A673 (cell line): Measurements from ENCODE around the gene LRRC51. TPM values are rescaled to one million over a fixed set of nuclear protein-coding genes. Genes with fewer than 3 reads are reported as not detected.

Experiments used
- BruUV-seq: library from RNA; stranded (reverse); fragments of 400-500 nt; replicated peaks from 2 replicates; lab custom pipeline; 2021; lab: Mats Ljungman, UMichigan
- CTCF ChIA-PET: fragments of 300-600 bp; sonication (Branson Sonifier 250); formaldehyde crosslinking; loops from one replicate; lab custom pipeline; 2022; ENCODE audit warnings: antibody characterized with exemption; lab: Charles Lee
- POLR2A ChIA-PET: fragments of 300-600 bp; sonication (Branson Sonifier 250); formaldehyde crosslinking; loops from one replicate; lab custom pipeline; 2022; ENCODE audit warnings: antibody characterized with exemption; ENCODE audit not compliant: low non-redundant PET; lab: Charles Lee
- DNase-seq: peaks from one replicate; pipeline ENCODE4 v3.0.0-alpha.2; 2015; ENCODE audit warnings: low spot score
- H3K27ac ChIP-seq: fragments of 200-600 bp; sonication (generic); 2 replicates; pipeline ENCODE4 v1.5.1; 2016; ENCODE audit warnings: mixed run types, low read depth, mild to moderate bottlenecking, mixed read lengths, antibody characterized with exemption, low read length; ENCODE audit not compliant: poor library complexity, severe bottlenecking
- H3K27me3 ChIP-seq: fragments of 200-600 bp; sonication (generic); replicated peaks from 2 replicates; pipeline ENCODE4 v1.6.1; 2017; ENCODE audit warnings: mixed run types, low read depth, mild to moderate bottlenecking, mixed read lengths, antibody characterized with exemption, low read length; ENCODE audit not compliant: insufficient read depth, poor library complexity
- H3K36me3 ChIP-seq: fragments of 200-600 bp; sonication (generic); 2 replicates; pipeline ENCODE4 v1.6.1; 2016; ENCODE audit warnings: mixed run types, mild to moderate bottlenecking, mixed read lengths, antibody characterized with exemption, low read length; ENCODE audit not compliant: insufficient read depth, poor library complexity, severe bottlenecking
- H3K4me1 ChIP-seq: fragments of 200-600 bp; sonication (generic); 2 replicates; pipeline ENCODE4 v1.6.1; 2017; ENCODE audit warnings: mixed run types, mild to moderate bottlenecking, mixed read lengths, antibody characterized with exemption, low read length; ENCODE audit not compliant: insufficient read depth, poor library complexity, severe bottlenecking
- H3K4me3 ChIP-seq: fragments of 200-600 bp; sonication (generic); 2 replicates; pipeline ENCODE4 v1.5.1; 2016; ENCODE audit warnings: low read depth, mixed run types, mild to moderate bottlenecking, mixed read lengths, low read length; ENCODE audit not compliant: poor library complexity, severe bottlenecking
- H3K9me3 ChIP-seq: fragments of 200-600 bp; sonication (generic); 2 replicates; pipeline ENCODE4 v1.6.1; 2016; ENCODE audit warnings: mixed run types, low read depth, mild to moderate bottlenecking, mixed read lengths, antibody characterized with exemption, low read length; ENCODE audit not compliant: poor library complexity, severe bottlenecking
- EZH2 ChIP-seq: fragments of 200-600 bp; sonication (generic); IDR thresholded peaks from 2 replicates; pipeline ENCODE4 v1.6.1; 2017; ENCODE audit warnings: borderline replicate concordance, low read depth, mild to moderate bottlenecking, mixed read lengths, antibody characterized with exemption, low read length; ENCODE audit not compliant: poor library complexity, severe bottlenecking
- intact Hi-C: fragments of 100-400 bp; cut with micrococcal nuclease; formaldehyde crosslinking; loops from one replicate; pipeline ENCODE4 v1.10.0; 2022; ENCODE audit not compliant: unreplicated experiment
- total RNA-seq: library from RNA; stranded (reverse); gene quantifications from 2 replicates; pipeline ENCODE4 v1.2.3, GENCODE V29; 2021
- TF ChIP-seq, protein P1 (sequence below): fragments of 300-800, 200-600 bp; sonication (generic); conservative IDR thresholded peaks from 2 replicates; pipeline ENCODE4 v1.5.1; 2017; ENCODE audit warnings: low read depth, mild to moderate bottlenecking, antibody characterized with exemption, low read length, moderate library complexity, mixed read lengths

Gene LRRC51
- total RNA-seq, 1 experiment from 2014 or later: 13.9 TPM

DNA sequence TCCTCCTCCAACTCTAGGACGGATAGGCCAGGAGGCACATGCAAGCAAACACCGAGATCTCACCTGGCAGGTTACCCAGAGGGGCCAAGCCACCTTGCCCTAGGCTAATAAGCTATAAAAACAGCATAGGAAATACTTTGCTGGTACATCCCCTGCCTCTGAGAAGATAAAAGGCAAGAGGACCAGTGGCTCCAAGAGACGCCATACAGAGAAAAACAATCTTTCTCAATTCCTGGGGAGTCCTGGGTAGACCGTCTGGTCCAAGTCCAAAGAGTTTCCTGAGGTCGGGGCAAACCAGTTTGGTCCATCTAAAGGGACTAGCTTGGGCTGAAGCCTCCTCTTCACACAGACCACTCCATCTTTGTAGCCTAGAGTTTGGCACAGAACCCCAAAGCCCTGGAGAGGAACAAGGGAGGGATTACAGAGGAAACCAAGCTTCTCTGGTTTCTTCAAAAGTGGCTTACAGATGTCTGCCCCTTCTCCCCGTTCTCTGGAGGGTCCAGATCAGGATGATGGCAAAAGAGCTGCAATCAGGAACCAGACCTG is 40.7 kb upstream of the LRRC51 start:
- intact Hi-C loops: loop anchor here (2.0 kb wide), 1 partner anchor 41 kb away; the partner anchor contains the start of genes LRRC51 and NUMA1

DNA sequence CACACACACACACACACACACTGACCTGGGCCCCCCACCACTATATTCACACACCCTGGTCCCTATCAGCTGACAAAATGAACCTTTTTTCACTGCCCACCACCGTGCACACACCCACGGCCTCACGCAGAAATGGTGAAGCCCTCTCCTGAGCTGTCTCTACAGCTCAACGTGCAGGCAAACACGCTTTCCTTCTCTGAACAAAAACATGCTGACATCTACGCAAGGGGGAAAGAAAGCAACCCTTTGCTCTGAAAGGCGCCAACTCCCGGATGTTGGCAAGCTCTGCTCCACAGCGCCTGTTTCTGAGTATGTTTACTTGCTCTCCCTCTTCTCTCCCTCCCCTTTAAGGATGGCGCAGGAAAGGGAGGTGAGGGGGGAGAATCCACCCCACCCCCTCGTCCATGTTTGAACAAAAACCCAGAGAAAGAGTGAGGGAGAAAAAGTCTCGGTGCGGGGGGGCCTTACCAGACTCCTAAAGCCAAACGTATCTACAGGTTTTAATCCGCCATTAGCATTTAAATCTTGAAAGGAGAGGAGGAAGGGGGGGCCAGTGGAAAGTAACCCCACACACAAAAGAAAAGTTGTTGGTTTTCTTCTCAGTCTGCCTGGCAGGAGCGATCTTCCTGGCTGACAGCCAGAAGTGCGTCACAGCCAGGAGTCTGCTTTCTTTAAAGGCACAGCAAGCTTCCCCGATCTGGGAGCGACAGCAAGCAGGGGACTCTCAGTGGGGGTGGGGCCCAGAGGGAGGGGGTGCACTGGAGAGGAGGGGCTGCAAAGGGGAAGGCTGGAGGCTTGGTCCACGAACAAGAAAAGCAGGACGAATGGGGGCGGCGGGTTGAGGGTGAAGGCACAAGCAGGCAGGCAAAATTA is 39.9 kb upstream of the LRRC51 start:
- H3K27me3 ChIP-seq: no peaks in the 10 kb centered on the region
- H3K27ac ChIP-seq: peak overlapping the region; percentile 90
- ChIA-PET CTCF (interaction anchor here (0.7 to 1.1 kb wide), 5 partner anchors 15 to 144 kb away, joined by 3 to 6 read pairs (median 4); no protein-coding TSS in a partner anchor), POLR2A (interaction anchor here (0.7 to 1.0 kb wide), 3 partner anchors 39 to 126 kb away, joined by 3 to 4 read pairs (median 4); no protein-coding TSS in a partner anchor)
- intact Hi-C loops: loop anchor here (2.0 kb wide), 1 partner anchor 40 kb away; the partner anchor contains the start of genes LRRC51 and NUMA1
- H3K9me3 ChIP-seq: no peaks in the 10 kb centered on the region
- TSS peak; percentile 64 for BruUV-seq
- H3K36me3 ChIP-seq: peaks cover 2% of the 10 kb centered on the region
- TF ChIP-seq, protein P1, sequence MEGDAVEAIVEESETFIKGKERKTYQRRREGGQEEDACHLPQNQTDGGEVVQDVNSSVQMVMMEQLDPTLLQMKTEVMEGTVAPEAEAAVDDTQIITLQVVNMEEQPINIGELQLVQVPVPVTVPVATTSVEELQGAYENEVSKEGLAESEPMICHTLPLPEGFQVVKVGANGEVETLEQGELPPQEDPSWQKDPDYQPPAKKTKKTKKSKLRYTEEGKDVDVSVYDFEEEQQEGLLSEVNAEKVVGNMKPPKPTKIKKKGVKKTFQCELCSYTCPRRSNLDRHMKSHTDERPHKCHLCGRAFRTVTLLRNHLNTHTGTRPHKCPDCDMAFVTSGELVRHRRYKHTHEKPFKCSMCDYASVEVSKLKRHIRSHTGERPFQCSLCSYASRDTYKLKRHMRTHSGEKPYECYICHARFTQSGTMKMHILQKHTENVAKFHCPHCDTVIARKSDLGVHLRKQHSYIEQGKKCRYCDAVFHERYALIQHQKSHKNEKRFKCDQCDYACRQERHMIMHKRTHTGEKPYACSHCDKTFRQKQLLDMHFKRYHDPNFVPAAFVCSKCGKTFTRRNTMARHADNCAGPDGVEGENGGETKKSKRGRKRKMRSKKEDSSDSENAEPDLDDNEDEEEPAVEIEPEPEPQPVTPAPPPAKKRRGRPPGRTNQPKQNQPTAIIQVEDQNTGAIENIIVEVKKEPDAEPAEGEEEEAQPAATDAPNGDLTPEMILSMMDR: no peak
- no peak for TF ChIP-seq EZH2
- peak overlapping the region; percentile 51 for H3K4me3 ChIP-seq
- peaks cover 48% of the 10 kb centered on the region for H3K4me1 ChIP-seq
- peak; percentile 96 for DNase-seq

More for the DNA sequence above, 40.7 kb upstream of the LRRC51 start:
- ChIA-PET POLR2A (interaction anchor here (1.0 kb wide), 1 partner anchor 15 kb away, joined by 3 read pairs; no protein-coding TSS in a partner anchor), CTCF (interaction anchor here (0.8 to 1.2 kb wide), 3 partner anchors 15 to 51 kb away, joined by 3 to 6 read pairs (median 4); no protein-coding TSS in a partner anchor)
- no peak for DNase-seq
- Histone ChIP-seq H3K27ac (peak overlapping the region; percentile 90), H3K4me3 (peak overlapping the region; percentile 51), H3K36me3 (peaks cover 8% of the 10 kb centered on the region), H3K9me3 (no peaks in the 10 kb centered on the region), H3K4me1 (peaks cover 48% of the 10 kb centered on the region), H3K27me3 (no peaks in the 10 kb centered on the region)
- no TSS peak for BruUV-seq
- TF ChIP-seq, protein P1: no peak
- TF ChIP-seq EZH2: no peak

DNA sequence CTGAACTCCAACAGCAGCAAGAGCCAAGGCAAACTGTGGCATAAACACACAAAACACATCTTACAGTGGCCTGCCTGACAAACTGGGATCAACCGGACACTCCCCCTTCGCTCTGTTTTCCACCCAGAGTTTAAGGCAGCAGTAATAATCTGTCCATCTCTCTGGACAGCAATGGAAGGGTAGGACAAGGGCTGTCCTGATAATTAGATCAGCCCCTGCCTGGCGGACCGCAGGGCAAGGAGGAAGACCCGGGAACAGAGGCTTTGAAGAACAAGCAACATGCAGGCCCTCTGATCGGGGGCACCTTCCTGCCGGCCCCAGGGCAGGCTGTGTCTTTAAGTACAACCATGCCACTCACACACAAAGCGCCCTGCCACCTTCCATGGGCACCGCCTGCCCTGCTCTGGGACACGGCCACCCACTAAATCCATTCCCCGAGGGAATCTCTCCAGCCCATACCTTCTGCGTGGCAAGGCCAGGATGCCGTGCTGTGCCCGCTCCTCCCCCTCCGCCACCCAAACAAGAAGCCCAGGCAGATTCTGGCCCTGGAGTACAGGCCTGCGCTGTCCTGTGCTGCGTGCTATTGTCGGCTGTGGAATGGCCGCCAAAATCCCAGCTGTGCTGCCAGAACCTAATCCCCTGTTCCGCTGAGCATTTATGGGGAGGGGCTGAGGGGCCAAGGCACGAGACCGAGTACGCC is 39.1 kb upstream of the LRRC51 start:
- peak; percentile 81 for DNase-seq
- POLR2A ChIA-PET: interaction anchor here (0.7 to 1.0 kb wide), 2 partner anchors 45 to 125 kb away, joined by 3 to 4 read pairs; no protein-coding TSS in a partner anchor
- H3K36me3 ChIP-seq: no peaks in the 10 kb centered on the region
- H3K4me1 ChIP-seq: peaks cover 43% of the 10 kb centered on the region
- no TSS peak for BruUV-seq
- CTCF ChIA-PET: no interaction called here
- H3K27me3 ChIP-seq: no peaks in the 10 kb centered on the region
- H3K4me3 ChIP-seq: peak overlapping the region; percentile 51
- intact Hi-C loops: loop anchor here (2.0 kb wide), 2 partner anchors 15 to 39 kb away; partner anchors contain the start of genes LRRC51 and NUMA1
- peak overlapping the region; percentile 90 for H3K27ac ChIP-seq
- no peaks in the 10 kb centered on the region for H3K9me3 ChIP-seq
- TF ChIP-seq, protein P1: no peak
- no peak for TF ChIP-seq EZH2
